K562 (cell line): ENCODE results near the gene LCE7A. TPM values are rescaled to one million over a fixed set of nuclear protein-coding genes. Genes with fewer than 3 reads are reported as not detected.

Experiments used
- ATAC-seq: fragments of 200-7000 bp; cut with Tn5 transposase; 3 replicates; pipeline ENCODE4 v1.9.1; 2020; ENCODE audit warnings: moderate library complexity
- BruUV-seq: library from RNA; stranded (reverse); fragments of 400-500 nt; replicated peaks from 2 replicates; lab custom pipeline; 2021; lab: Mats Ljungman, UMichigan
- CTCF ChIA-PET: fragments of 300-600 bp; formaldehyde crosslinking; extraction: SDS; loops from one replicate; lab custom pipeline; 2021; ENCODE audit warnings: low intra/inter-chr PET ratio; lab: Yijun Ruan, JAX
- POLR2A ChIA-PET: fragments of 300-600, 350-650 bp; sonication (Branson Sonifier 250); formaldehyde crosslinking; extraction: SDS; loops from one replicate; lab custom pipeline; 2021; ENCODE audit warnings: antibody characterized with exemption, inconsistent platforms; lab: Yijun Ruan, JAX
- DNase-seq, 4 experiments: peaks; one replicate each; pipeline versions ENCODE4 v3.0.0 to v3.0.0-alpha.2; 2011 to 2018; ENCODE audit warnings: low spot score in 3 of 4, mixed read lengths in 3 of 4; ENCODE audit errors: extremely low read depth in 1 of 4
- FAIRE-seq: peaks from 2 replicates; lab custom pipeline; 2011; peaks lifted over from hg19 to GRCh38; lab: Jason Lieb, UNC
- H2AFZ ChIP-seq: 2 replicates; pipeline ENCODE4 v1.6.0; 2011; ENCODE audit warnings: low read depth, low read length, control low read depth, inconsistent platforms
- H3K27ac ChIP-seq: fragments of 200-600 bp; 3 replicates; pipeline ENCODE4 v1.8.0; 2011; ENCODE audit warnings: low read depth, mild to moderate bottlenecking, control low read depth, inconsistent platforms, low read length, moderate library complexity, mixed read lengths; ENCODE audit errors: extremely low read depth
- H3K27me3 ChIP-seq, 2 experiments: fragments of 300-600 bp in 1 of 2; 2 replicates in 1 of 2; 3 replicates in 1 of 2; pipeline versions ENCODE4 v1.6.0 to v1.8.0; 2011; ENCODE audit warnings: inconsistent platforms in 2 of 2, low read length in 2 of 2, mild to moderate bottlenecking in 1 of 2, mixed read lengths in 1 of 2, moderate library complexity in 1 of 2; ENCODE audit not compliant: control insufficient read depth in 2 of 2, insufficient read depth in 2 of 2
- H3K36me3 ChIP-seq: fragments of 300-600 bp; 3 replicates; pipeline ENCODE4 v1.8.0; 2011; ENCODE audit warnings: mild to moderate bottlenecking, low read length, inconsistent platforms; ENCODE audit not compliant: control insufficient read depth, insufficient read depth
- H3K4me1 ChIP-seq, 2 experiments: fragments of 200-600 bp in 1 of 2; replicated peaks in 1 of 2; 2 replicates in 1 of 2; 3 replicates in 1 of 2; pipeline versions ENCODE4 v1.5.1 to v1.8.0; 2011; ENCODE audit warnings: inconsistent platforms in 2 of 2, low read length in 2 of 2, mild to moderate bottlenecking in 1 of 2, mixed read lengths in 1 of 2, moderate library complexity in 1 of 2; ENCODE audit not compliant: control insufficient read depth in 2 of 2, insufficient read depth in 2 of 2
- H3K4me2 ChIP-seq: 2 replicates; pipeline ENCODE4 v1.6.1; 2011; ENCODE audit warnings: low read length, control low read depth, inconsistent platforms, mixed read lengths; ENCODE audit not compliant: insufficient read depth
- H3K4me3 ChIP-seq: fragments of 200-600 bp; sonication (generic), shearing (Covaris generic); 2 replicates; pipeline ENCODE4 v1.5.1; 2016; ENCODE audit warnings: control low read depth, inconsistent platforms
- H3K79me2 ChIP-seq: fragments of 200-600 bp; 3 replicates; pipeline ENCODE4 v1.8.0; 2011; ENCODE audit warnings: low read length, inconsistent platforms; ENCODE audit not compliant: control insufficient read depth, insufficient read depth
- H3K9ac ChIP-seq, 2 experiments: 2 replicates each; pipeline versions ENCODE4 v1.6.0 to v1.6.1; 2011; ENCODE audit warnings: low read depth in 2 of 2, low read length in 2 of 2, control low read depth in 1 of 2, inconsistent platforms in 1 of 2, mild to moderate bottlenecking in 1 of 2, mixed read lengths in 1 of 2; ENCODE audit not compliant: insufficient read depth in 1 of 2
- H3K9me1 ChIP-seq: one replicate; pipeline ENCODE4 v1.6.0; 2011; ENCODE audit warnings: inconsistent platforms, mild to moderate bottlenecking, low read length, moderate library complexity; ENCODE audit not compliant: control insufficient read depth, insufficient read depth
- H3K9me3 ChIP-seq: replicated peaks from 2 replicates; pipeline ENCODE4 v1.5.1; 2011; ENCODE audit warnings: low read depth, low read length, inconsistent platforms; ENCODE audit not compliant: control insufficient read depth, insufficient read depth
- H4K20me1 ChIP-seq: replicated peaks from 2 replicates; pipeline ENCODE4 v1.6.1; 2011; ENCODE audit warnings: low read length, inconsistent platforms, mixed read lengths; ENCODE audit not compliant: control insufficient read depth, insufficient read depth
- DMBX1 ChIP-seq: fragments of 250-450 bp; sonication (Bioruptor Pico); IDR thresholded peaks from 2 replicates; pipeline ENCODE4 v1.8.0; 2022; ENCODE audit warnings: inconsistent platforms, mild to moderate bottlenecking, moderate library complexity, borderline replicate concordance
- EHMT2 ChIP-seq: fragments of 450-650 bp; IDR thresholded peaks from 2 replicates; pipeline ENCODE4 v1.6.1; 2018; ENCODE audit warnings: antibody characterized with exemption
- MLX ChIP-seq, 2 experiments: fragments of 450-650 bp in 1 of 2; sonication (generic) in 1 of 2; formaldehyde crosslinking; conservative IDR thresholded peaks; 2 replicates each; pipeline versions ENCODE4 v1.4.0 to v1.8.1; 2020 to 2022; ENCODE audit warnings: mild to moderate bottlenecking in 1 of 2, missing genetic modification reagents in 1 of 2
- RHOXF2B ChIP-seq: fragments of 250-450 bp; sonication (Bioruptor Pico); conservative IDR thresholded peaks from 2 replicates; pipeline ENCODE4 v1.5.1; 2021
- SLC30A9 ChIP-seq: fragments of 250-450 bp; sonication (Bioruptor Pico); IDR thresholded peaks from 2 replicates; pipeline ENCODE4 v1.8.0; 2022; ENCODE audit warnings: mild to moderate bottlenecking, moderate library complexity
- WGBS: fragments of 100-300 bp; shearing (Covaris generic); methylation state at CpG from one replicate; pipeline ENCODE4 v1.1.6; 2016; ENCODE audit warnings: low coverage, mixed read lengths; ENCODE audit not compliant: insufficient coverage; ENCODE audit errors: missing lambda C conversion rate; 5-methylcytosine and 5-hydroxymethylcytosine counted together
- in situ Hi-C: fragments of 300-500 bp; cut with MboI; formaldehyde crosslinking; loops from 4 replicates; pipeline ENCODE4 v1.15.0; 2018; ENCODE audit warnings: inconsistent platforms, mixed read lengths
- intact Hi-C: fragments of 100-400 bp; cut with micrococcal nuclease; formaldehyde crosslinking; loops from 2 replicates; pipeline ENCODE4 v1.14.2; 2022
- polyA plus RNA-seq, 8 experiments: library from polyadenylated mRNA; depleted of rRNA in 4 of 8; stranded (reverse) in 5 of 8; unstranded in 3 of 8; fragments of >200 nt; fragmentation: Nextera tagmentation in 2 of 8; fragmentation: Illumina TruSeq in 1 of 8; extraction: Ambion mirVana in 2 of 8; extraction: Trizol in 1 of 8; gene quantifications; 2 replicates each; pipeline versions ENCODE4 v1.2.1 to v1.2.3, GENCODE V29; 2011 to 2014; ENCODE audit warnings: inconsistent platforms in 1 of 8, missing spikeins in 1 of 8
- total RNA-seq, 7 experiments: library from RNA; depleted of rRNA in 6 of 7; stranded (reverse); fragments of >200 nt in 6 of 7; fragmentation: Illumina TruSeq in 2 of 7; extraction: Trizol in 2 of 7; gene quantifications; 2 replicates each; pipeline versions ENCODE4 v1.2.1 to v1.2.3, GENCODE V29; 2011 to 2021; ENCODE audit warnings: low replicate concordance in 1 of 7

Gene LCE7A
- total and polyA plus RNA-seq, 9 of the 15 experiments (the other 6 are each of a cell fraction or from before 2014, with no cell fraction given), result not detected

GRCh38 chr1:152884506-152884905 is 24.7 kb downstream of the LCE7A start:
- H3K27me3 ChIP-seq, result peaks cover 0 to 16% of the 10 kb centered on the region in 2 experiments; a peak in 1 of 5 replicates
- no peak overlapping the region for H3K4me2 ChIP-seq
- in situ Hi-C loops, result no loop called here
- FAIRE-seq (no peak), ATAC-seq (no peak), DNase-seq (no peak)
- H3K9ac ChIP-seq, result no peak overlapping the region
- H3K4me3 ChIP-seq, result no peak overlapping the region
- no peak overlapping the region for H3K27ac ChIP-seq
- H4K20me1 ChIP-seq, result no peaks in the 10 kb centered on the region
- no peaks in the 10 kb centered on the region for H3K9me3 ChIP-seq
- intact Hi-C loops, result no loop called here
- no peaks in the 10 kb centered on the region for H3K4me1 ChIP-seq
- H3K79me2 ChIP-seq, result no peaks in the 10 kb centered on the region
- no peak overlapping the region for H2AFZ ChIP-seq
- WGBS, result 0% methylated on average over 1 of the region's 1 CpG
- POLR2A ChIA-PET, result no interaction called here
- no TSS peak for BruUV-seq
- CTCF ChIA-PET, result no interaction called here
- H3K36me3 ChIP-seq, result no peaks in the 10 kb centered on the region
- H3K9me1 ChIP-seq, result no peaks in the 10 kb centered on the region
- no peak for TF ChIP-seq EHMT2
- TF ChIP-seq MLX (CRISPR knock-in tag; conservative IDR thresholded peaks at IDR 0.05), result no peak
- no peak for TF ChIP-seq RHOXF2B
- TF ChIP-seq SLC30A9 (CRISPR knock-in tag), result no peak
- TF ChIP-seq DMBX1, result no peak
